ENCODE data around the gene KLHL6. TPM values are rescaled to one million over a fixed set of nuclear protein-coding genes. Genes with fewer than 3 reads are reported as not detected.

The KLHL6 gene
- total and polyA plus RNA-seq, 4 donors, result 0.42 to 3.8 (median 1.0) TPM

DNA sequence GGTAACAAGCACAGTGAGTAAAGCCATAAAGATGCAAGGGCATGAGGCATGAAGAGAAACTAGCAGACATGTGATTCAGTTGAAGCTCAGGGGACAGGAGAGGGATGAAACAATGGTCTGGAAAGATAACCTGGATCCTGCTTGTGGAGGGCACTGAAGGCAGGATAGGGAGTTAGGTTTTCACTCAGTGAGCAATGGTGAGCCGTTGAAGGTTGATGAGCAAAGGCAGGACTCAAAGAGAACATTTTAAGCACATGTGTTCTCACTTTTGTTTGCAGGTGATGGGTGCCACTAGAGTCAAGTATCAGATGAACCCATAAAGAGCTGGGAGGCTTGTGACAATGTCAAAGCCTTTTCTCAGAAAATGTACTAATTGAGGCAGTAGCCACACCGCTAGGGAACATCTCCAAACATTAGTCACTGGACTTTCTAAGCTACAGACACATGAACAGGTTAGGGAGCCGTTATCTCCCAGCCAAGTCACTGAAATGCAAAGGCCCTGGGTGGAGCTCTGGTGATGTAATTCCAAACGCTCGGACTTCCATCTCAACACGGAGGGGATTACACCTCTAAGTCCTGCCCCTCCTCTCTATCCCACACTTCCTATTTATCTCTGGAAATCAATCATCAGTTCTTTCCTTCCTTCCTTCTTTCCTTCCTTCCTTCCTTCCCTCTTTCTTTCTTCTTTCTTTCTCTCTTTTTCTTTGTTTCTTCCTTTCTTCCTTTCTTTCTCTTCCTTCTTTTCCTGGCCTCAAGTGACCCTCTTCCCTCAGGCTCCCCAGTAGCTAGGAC lies 22.7 kb downstream of the KLHL6 start:
- no peak overlapping the region for H3K27ac ChIP-seq (ENCODE audit: low read depth in 1 of 2, low read length in 2 of 2)
- H3K9me3 ChIP-seq (ENCODE audit: control insufficient read depth in 4 of 4, low read length in 3 of 4), result no peaks in the 10 kb centered on the region
- no peaks in the 10 kb centered on the region for H3K27me3 ChIP-seq (ENCODE audit: control insufficient read depth in 4 of 4, insufficient read depth in 4 of 4, low read length in 3 of 4)
- no peak overlapping the region for H3K4me3 ChIP-seq (ENCODE audit: low read depth in 1 of 3, low read length in 3 of 3)
- H3K4me1 ChIP-seq (ENCODE audit: control insufficient read depth in 4 of 4, insufficient read depth in 4 of 4, low read length in 3 of 4), result no peaks in the 10 kb centered on the region
- H3K36me3 ChIP-seq (ENCODE audit: control insufficient read depth in 4 of 4, insufficient read depth in 3 of 4, low read depth in 1 of 4, low read length in 3 of 4), result no peaks in the 10 kb centered on the region
- DNase-seq (ENCODE audit: low spot score), result no peak
- no peak overlapping the region for H3K9ac ChIP-seq (ENCODE audit: low read depth in 1 of 2, low read length in 2 of 2)
- WGBS, result 64% methylated on average over 6 of the region's 6 CpGs
- TF ChIP-seq, protein P1, sequence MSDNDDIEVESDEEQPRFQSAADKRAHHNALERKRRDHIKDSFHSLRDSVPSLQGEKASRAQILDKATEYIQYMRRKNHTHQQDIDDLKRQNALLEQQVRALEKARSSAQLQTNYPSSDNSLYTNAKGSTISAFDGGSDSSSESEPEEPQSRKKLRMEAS (IDR thresholded peaks at IDR 0.05), result no peak
- TF ChIP-seq, protein P2, sequence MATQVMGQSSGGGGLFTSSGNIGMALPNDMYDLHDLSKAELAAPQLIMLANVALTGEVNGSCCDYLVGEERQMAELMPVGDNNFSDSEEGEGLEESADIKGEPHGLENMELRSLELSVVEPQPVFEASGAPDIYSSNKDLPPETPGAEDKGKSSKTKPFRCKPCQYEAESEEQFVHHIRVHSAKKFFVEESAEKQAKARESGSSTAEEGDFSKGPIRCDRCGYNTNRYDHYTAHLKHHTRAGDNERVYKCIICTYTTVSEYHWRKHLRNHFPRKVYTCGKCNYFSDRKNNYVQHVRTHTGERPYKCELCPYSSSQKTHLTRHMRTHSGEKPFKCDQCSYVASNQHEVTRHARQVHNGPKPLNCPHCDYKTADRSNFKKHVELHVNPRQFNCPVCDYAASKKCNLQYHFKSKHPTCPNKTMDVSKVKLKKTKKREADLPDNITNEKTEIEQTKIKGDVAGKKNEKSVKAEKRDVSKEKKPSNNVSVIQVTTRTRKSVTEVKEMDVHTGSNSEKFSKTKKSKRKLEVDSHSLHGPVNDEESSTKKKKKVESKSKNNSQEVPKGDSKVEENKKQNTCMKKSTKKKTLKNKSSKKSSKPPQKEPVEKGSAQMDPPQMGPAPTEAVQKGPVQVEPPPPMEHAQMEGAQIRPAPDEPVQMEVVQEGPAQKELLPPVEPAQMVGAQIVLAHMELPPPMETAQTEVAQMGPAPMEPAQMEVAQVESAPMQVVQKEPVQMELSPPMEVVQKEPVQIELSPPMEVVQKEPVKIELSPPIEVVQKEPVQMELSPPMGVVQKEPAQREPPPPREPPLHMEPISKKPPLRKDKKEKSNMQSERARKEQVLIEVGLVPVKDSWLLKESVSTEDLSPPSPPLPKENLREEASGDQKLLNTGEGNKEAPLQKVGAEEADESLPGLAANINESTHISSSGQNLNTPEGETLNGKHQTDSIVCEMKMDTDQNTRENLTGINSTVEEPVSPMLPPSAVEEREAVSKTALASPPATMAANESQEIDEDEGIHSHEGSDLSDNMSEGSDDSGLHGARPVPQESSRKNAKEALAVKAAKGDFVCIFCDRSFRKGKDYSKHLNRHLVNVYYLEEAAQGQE (IDR thresholded peaks at IDR 0.05), result no peak
- TF ChIP-seq GABPA (IDR thresholded peaks at IDR 0.05 in 1 of 2, conservative IDR thresholded peaks at IDR 0.05 in 1 of 2) (no peak), RXRA (IDR thresholded peaks at IDR 0.05) (no peak), EGR1 (IDR thresholded peaks at IDR 0.05; ENCODE audit: low read depth in 2 of 2) (no peak), NR2F2 (IDR thresholded peaks at IDR 0.05) (no peak), SP1 (IDR thresholded peaks at IDR 0.05) (no peak), TAF1 (conservative IDR thresholded peaks at IDR 0.05) (no peak), RAD21 (IDR thresholded peaks at IDR 0.05) (no peak), HNF4G (IDR thresholded peaks at IDR 0.05) (no peak), JUND (IDR thresholded peaks at IDR 0.05) (no peak), YY1 (IDR thresholded peaks at IDR 0.05) (no peak), HNF4A (conservative IDR thresholded peaks at IDR 0.05) (no peak), FOXA2 (IDR thresholded peaks at IDR 0.05) (no peak), FOXA1 (IDR thresholded peaks at IDR 0.05) (no peak)
- TF ChIP-seq, protein P3, sequence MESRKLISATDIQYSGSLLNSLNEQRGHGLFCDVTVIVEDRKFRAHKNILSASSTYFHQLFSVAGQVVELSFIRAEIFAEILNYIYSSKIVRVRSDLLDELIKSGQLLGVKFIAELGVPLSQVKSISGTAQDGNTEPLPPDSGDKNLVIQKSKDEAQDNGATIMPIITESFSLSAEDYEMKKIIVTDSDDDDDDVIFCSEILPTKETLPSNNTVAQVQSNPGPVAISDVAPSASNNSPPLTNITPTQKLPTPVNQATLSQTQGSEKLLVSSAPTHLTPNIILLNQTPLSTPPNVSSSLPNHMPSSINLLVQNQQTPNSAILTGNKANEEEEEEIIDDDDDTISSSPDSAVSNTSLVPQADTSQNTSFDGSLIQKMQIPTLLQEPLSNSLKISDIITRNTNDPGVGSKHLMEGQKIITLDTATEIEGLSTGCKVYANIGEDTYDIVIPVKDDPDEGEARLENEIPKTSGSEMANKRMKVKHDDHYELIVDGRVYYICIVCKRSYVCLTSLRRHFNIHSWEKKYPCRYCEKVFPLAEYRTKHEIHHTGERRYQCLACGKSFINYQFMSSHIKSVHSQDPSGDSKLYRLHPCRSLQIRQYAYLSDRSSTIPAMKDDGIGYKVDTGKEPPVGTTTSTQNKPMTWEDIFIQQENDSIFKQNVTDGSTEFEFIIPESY (IDR thresholded peaks at IDR 0.05), result no peak
- TF ChIP-seq, protein P4, sequence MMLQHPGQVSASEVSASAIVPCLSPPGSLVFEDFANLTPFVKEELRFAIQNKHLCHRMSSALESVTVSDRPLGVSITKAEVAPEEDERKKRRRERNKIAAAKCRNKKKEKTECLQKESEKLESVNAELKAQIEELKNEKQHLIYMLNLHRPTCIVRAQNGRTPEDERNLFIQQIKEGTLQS (IDR thresholded peaks at IDR 0.05), result no peak

DNA sequence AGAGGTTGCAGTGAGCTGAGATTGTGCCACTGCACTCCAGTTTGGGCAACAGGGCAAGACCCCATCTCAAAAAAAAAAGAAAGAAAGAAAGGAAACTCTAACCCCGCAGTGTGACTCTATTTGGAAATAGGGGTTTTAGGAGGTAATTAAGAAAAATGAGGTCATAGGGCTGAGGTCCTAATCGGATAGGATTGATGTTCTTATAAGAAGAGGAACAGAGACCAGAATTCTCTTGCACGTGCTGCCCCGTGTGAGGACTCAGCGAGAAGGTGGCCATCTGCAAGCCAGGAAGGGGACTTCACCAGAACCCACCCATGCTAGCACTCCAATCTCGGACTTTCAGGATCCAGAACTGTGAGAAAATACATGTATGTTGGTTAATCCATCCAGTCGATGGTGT lies 25.8 kb downstream of the KLHL6 start:
- Histone ChIP-seq H3K4me1 (ENCODE audit: control insufficient read depth in 4 of 4, insufficient read depth in 4 of 4, low read length in 3 of 4) (no peaks in the 10 kb centered on the region), H3K9me3 (ENCODE audit: control insufficient read depth in 4 of 4, low read length in 3 of 4) (no peaks in the 10 kb centered on the region), H3K27ac (ENCODE audit: low read depth in 1 of 2, low read length in 2 of 2) (no peak overlapping the region), H3K4me3 (ENCODE audit: low read depth in 1 of 3, low read length in 3 of 3) (no peak overlapping the region), H3K36me3 (ENCODE audit: control insufficient read depth in 4 of 4, insufficient read depth in 3 of 4, low read depth in 1 of 4, low read length in 3 of 4) (no peaks in the 10 kb centered on the region), H3K9ac (ENCODE audit: low read depth in 1 of 2, low read length in 2 of 2) (no peak overlapping the region), H3K27me3 (ENCODE audit: control insufficient read depth in 4 of 4, insufficient read depth in 4 of 4, low read length in 3 of 4) (no peaks in the 10 kb centered on the region)
- WGBS, result 92% methylated on average over 7 of the region's 7 CpGs
- no peak for DNase-seq (ENCODE audit: low spot score)
- TF ChIP-seq GABPA (IDR thresholded peaks at IDR 0.05 in 1 of 2, conservative IDR thresholded peaks at IDR 0.05 in 1 of 2) (no peak), HNF4G (IDR thresholded peaks at IDR 0.05) (no peak), HNF4A (conservative IDR thresholded peaks at IDR 0.05) (no peak)
- TF ChIP-seq, protein P3 (IDR thresholded peaks at IDR 0.05), result no peak

All from liver (tissue), 9 donors.